HCT116 (cell line): ENCODE measurements around the gene RBMS1. TPM values are rescaled to one million over a fixed set of nuclear protein-coding genes. Genes with fewer than 3 reads are reported as not detected.

Experiments
- ATAC-seq: fragments of 200-7000 bp; cut with Tn5 transposase; 2 replicates; pipeline ENCODE4 v1.9.1; 2020; ENCODE audit warnings: mild to moderate bottlenecking, moderate library complexity
- BruUV-seq: library from RNA; stranded (reverse); fragments of 400-500 nt; replicated peaks from 2 replicates; lab custom pipeline; 2021; lab: Mats Ljungman, UMichigan
- CTCF ChIA-PET: fragments of 300-600 bp; sonication (Branson Sonifier 250); formaldehyde crosslinking; loops from one replicate; lab custom pipeline; 2021; ENCODE audit warnings: antibody characterized with exemption; lab: Charles Lee
- POLR2A ChIA-PET: fragments of 300-600, 350-600 bp; sonication (Branson Sonifier 250); formaldehyde crosslinking; loops from one replicate; lab custom pipeline; 2021; ENCODE audit warnings: antibody characterized with exemption; lab: Charles Lee
- RAD21 ChIA-PET, 2 experiments: fragments of 300-600 bp; sonication (Branson Sonifier 250); formaldehyde crosslinking; loops; one replicate each; lab custom pipeline; 2023; ENCODE audit warnings: low total read pairs in 2 of 2; ENCODE audit not compliant: uncharacterized antibody in 2 of 2, unreplicated experiment in 2 of 2, low non-redundant PET in 1 of 2; lab: Charles Lee
- DNase-seq: peaks from one replicate; pipeline ENCODE4 v3.0.0-alpha.2; 2010; ENCODE audit warnings: low read depth, low spot score
- H2AFZ ChIP-seq: fragments of 200-600 bp; shearing (Covaris generic), sonication (generic); 2 replicates; pipeline ENCODE4 v1.6.1; 2017; ENCODE audit warnings: low read depth, mixed run types, mixed read lengths, antibody characterized with exemption, low read length; ENCODE audit not compliant: poor library complexity, severe bottlenecking
- H3K27ac ChIP-seq: 2 replicates; pipeline ENCODE4 v1.5.1; 2012; ENCODE audit warnings: low read depth, low read length
- H3K27me3 ChIP-seq: fragments of 200-600 bp; sonication (generic); 2 replicates; pipeline ENCODE4 v1.6.1; 2016; ENCODE audit warnings: mixed run types, low read length, mixed read lengths; ENCODE audit not compliant: insufficient read depth
- H3K36me3 ChIP-seq, 2 experiments: fragments of 200-500 bp in 1 of 2; fragments of 200-600 bp in 1 of 2; sonication (Bioruptor generic) in 1 of 2; sonication (generic) in 1 of 2; 2 replicates each; pipeline versions ENCODE4 v1.5.1 to v1.6.1; 2014 to 2016; ENCODE audit warnings: low read length in 2 of 2, inconsistent platforms in 1 of 2, mixed read lengths in 1 of 2, mixed run types in 1 of 2; ENCODE audit not compliant: insufficient read depth in 2 of 2, control insufficient read depth in 1 of 2
- H3K4me1 ChIP-seq, 2 experiments: fragments of 200-600 bp in 1 of 2; sonication (generic) in 1 of 2; 2 replicates each; pipeline versions ENCODE4 v1.5.1 to v1.6.1; 2012 to 2017; ENCODE audit warnings: low read length in 2 of 2, inconsistent platforms in 1 of 2, mild to moderate bottlenecking in 1 of 2, mixed read lengths in 1 of 2, mixed run types in 1 of 2, moderate library complexity in 1 of 2; ENCODE audit not compliant: insufficient read depth in 2 of 2, control insufficient read depth in 1 of 2
- H3K4me2 ChIP-seq: fragments of 200-600 bp; sonication (generic); 2 replicates; pipeline ENCODE4 v1.6.1; 2017; ENCODE audit warnings: mixed run types, low read length, mixed read lengths
- H3K4me3 ChIP-seq, 2 experiments: fragments of 200-600 bp in 1 of 2; sonication (generic) in 1 of 2; replicated peaks in 1 of 2; 2 replicates each; pipeline ENCODE4 v1.5.1; 2011 to 2016; ENCODE audit warnings: low read length in 2 of 2, control low read depth in 1 of 2, low read depth in 1 of 2, mild to moderate bottlenecking in 1 of 2, mixed read lengths in 1 of 2, mixed run types in 1 of 2
- H3K79me2 ChIP-seq: fragments of 200-600 bp; sonication (generic); 2 replicates; pipeline ENCODE4 v1.6.1; 2017; ENCODE audit warnings: mild to moderate bottlenecking, mixed run types, low read length, moderate library complexity, mixed read lengths; ENCODE audit not compliant: insufficient read depth
- H3K9ac ChIP-seq: fragments of 200-600 bp; sonication (generic); 2 replicates; pipeline ENCODE4 v1.6.1; 2016; ENCODE audit warnings: low read length, mixed read lengths
- H3K9me2 ChIP-seq: fragments of 200-600 bp; sonication (generic), shearing (Covaris generic); 2 replicates; pipeline ENCODE4 v1.6.1; 2017; ENCODE audit warnings: mixed run types, mild to moderate bottlenecking, moderate library complexity; ENCODE audit not compliant: insufficient read depth
- H3K9me3 ChIP-seq, 2 experiments: fragments of 200-500 bp in 1 of 2; fragments of 200-600 bp in 1 of 2; sonication (Bioruptor generic) in 1 of 2; sonication (generic) in 1 of 2; 2 replicates each; pipeline ENCODE4 v1.6.1; 2014 to 2017; ENCODE audit warnings: low read length in 2 of 2, mixed read lengths in 2 of 2, inconsistent platforms in 1 of 2, low read depth in 1 of 2, mild to moderate bottlenecking in 1 of 2, mixed run types in 1 of 2, moderate library complexity in 1 of 2; ENCODE audit not compliant: control insufficient read depth in 1 of 2, insufficient read depth in 1 of 2
- H4K20me1 ChIP-seq: fragments of 200-600 bp; sonication (generic), shearing (Covaris generic); 2 replicates; pipeline ENCODE4 v1.6.1; 2017; ENCODE audit warnings: mixed run types, mild to moderate bottlenecking, moderate library complexity; ENCODE audit not compliant: insufficient read depth
- ATF3 ChIP-seq: IDR thresholded peaks from 2 replicates; pipeline ENCODE4 v1.6.1; 2012
- CBX3 ChIP-seq: IDR thresholded peaks from 2 replicates; pipeline ENCODE4 v1.6.1; 2012; ENCODE audit warnings: low read depth
- CTCF ChIP-seq, 3 experiments: fragments of 200-600 bp in 1 of 3; sonication (generic) in 1 of 3; IDR thresholded peaks in 2 of 3; conservative IDR thresholded peaks in 1 of 3; 2 replicates each; pipeline ENCODE4 v1.5.1; 2012 to 2017; ENCODE audit warnings: low read depth in 2 of 3, low read length in 2 of 3, antibody characterized with exemption in 1 of 3, borderline replicate concordance in 1 of 3, control low read depth in 1 of 3, mild to moderate bottlenecking in 1 of 3, mixed read lengths in 1 of 3, mixed run types in 1 of 3, moderate library complexity in 1 of 3; ENCODE audit not compliant: insufficient read depth in 1 of 3
- EZH2phosphoT487 ChIP-seq: fragments of 200-600 bp; IDR thresholded peaks from 2 replicates; pipeline ENCODE4 v1.6.1; 2018; ENCODE audit warnings: antibody characterized with exemption, borderline replicate concordance
- JUND ChIP-seq: IDR thresholded peaks from 2 replicates; pipeline ENCODE4 v1.6.1; 2012
- POLR2A ChIP-seq: IDR thresholded peaks from 2 replicates; pipeline ENCODE4 v1.7.0; 2011; ENCODE audit warnings: borderline replicate concordance; ENCODE audit not compliant: insufficient read depth, insufficient read length; ENCODE audit errors: extremely low read depth
- YY1 ChIP-seq: IDR thresholded peaks from 2 replicates; pipeline ENCODE4 v1.6.1; 2011; ENCODE audit warnings: low read length, low read depth, moderate library complexity, mild to moderate bottlenecking; ENCODE audit not compliant: insufficient replicate concordance; ENCODE audit errors: extremely low read depth
- intact Hi-C: fragments of 100-400 bp; cut with micrococcal nuclease; formaldehyde crosslinking; loops from 2 replicates; pipeline ENCODE4 v1.10.0; 2022
- total RNA-seq: library from RNA; stranded (reverse); gene quantifications from one replicate; pipeline ENCODE4 v1.2.1, GENCODE V29; 2021; ENCODE audit not compliant: unreplicated experiment

RBMS1 gene
- total RNA-seq, 1 experiment from 2014 or later: 17.6 TPM

- no peak for DNase-seq
- no peaks in the 10 kb centered on the region for H3K36me3 ChIP-seq
- no peaks in the 10 kb centered on the region for H3K9me2 ChIP-seq
- no peaks in the 10 kb centered on the region for H3K27me3 ChIP-seq
- H2AFZ ChIP-seq: no peak overlapping the region
- H3K4me3 ChIP-seq: no peak overlapping the region
- ChIA-PET RAD21 (no interaction called here), POLR2A (no interaction called here), CTCF (no interaction called here)
- no peak overlapping the region for H3K4me2 ChIP-seq
- BruUV-seq: no TSS peak
- no peaks in the 10 kb centered on the region for H3K4me1 ChIP-seq
- TF ChIP-seq CTCF (IDR thresholded peaks at IDR 0.05 in 2 of 3, conservative IDR thresholded peaks at IDR 0.05 in 1 of 3; ENCODE audit: borderline replicate concordance in 1 of 3, insufficient read depth in 1 of 3, low read depth in 2 of 3, low read length in 2 of 3) (no peak), ATF3 (no peak), JUND (no peak), YY1 (no peak), POLR2A (no peak), EZH2phosphoT487 (no peak)
- no peaks in the 10 kb centered on the region for H4K20me1 ChIP-seq
- H3K79me2 ChIP-seq: no peaks in the 10 kb centered on the region
- intact Hi-C loops: no loop called here
- no peak for ATAC-seq
- no peak overlapping the region for H3K27ac ChIP-seq
- H3K9ac ChIP-seq: no peak overlapping the region
- H3K9me3 ChIP-seq: no peaks in the 10 kb centered on the region
These were observed 172.6 kb downstream of the RBMS1 start for GRCh38 chr2:160321006-160321405.

- Histone ChIP-seq H4K20me1 (no peaks in the 10 kb centered on the region), H3K79me2 (no peaks in the 10 kb centered on the region), H3K9ac (no peak overlapping the region), H2AFZ (no peak overlapping the region), H3K9me2 (no peaks in the 10 kb centered on the region), H3K27me3 (no peaks in the 10 kb centered on the region), H3K36me3 (no peaks in the 10 kb centered on the region), H3K4me3 (no peak overlapping the region), H3K4me2 (no peak overlapping the region), H3K9me3 (no peaks in the 10 kb centered on the region), H3K27ac (no peak overlapping the region), H3K4me1 (no peaks in the 10 kb centered on the region)
- TF ChIP-seq CBX3: no peak
- CTCF ChIA-PET: no interaction called here
- POLR2A ChIA-PET: no interaction called here
- RAD21 ChIA-PET: no interaction called here
- no peak for DNase-seq
- ATAC-seq: no peak
- intact Hi-C loops: no loop called here
- no TSS peak for BruUV-seq
These were observed 173.9 kb downstream of the RBMS1 start for GRCh38 chr2:160319700-160320099.
